A549 (cell line): ENCODE data around the gene TSTD1. TPM values are rescaled to one million over a fixed set of nuclear protein-coding genes. Genes with fewer than 3 reads are reported as not detected.
"Not testable (repeated sequence)": the region's sequence is repeated elsewhere in the genome, so short reads cannot be mapped to it uniquely, and the experiment has no call there.

Experiments
- ATAC-seq, 2 experiments: fragments of 200-7000 bp in 1 of 2; fragments of >200 bp in 1 of 2; cut with Nextera tagmentation in 1 of 2; cut with Tn5 transposase in 1 of 2; 3 replicates each; pipeline versions ENCODE4 v1.8.0 to v1.9.1; 2018 to 2020; ENCODE audit warnings: mild to moderate bottlenecking in 1 of 2, moderate library complexity in 1 of 2
- CTCF ChIA-PET: fragments of 300-600 bp; sonication (Branson Sonifier 250); formaldehyde crosslinking; extraction: SDS; loops from one replicate; lab custom pipeline; 2021; ENCODE audit warnings: antibody characterized with exemption, inconsistent platforms; lab: Yijun Ruan, JAX
- POLR2A ChIA-PET: fragments of 350-600 bp; formaldehyde crosslinking; extraction: SDS; loops from one replicate; lab custom pipeline; 2021; ENCODE audit warnings: antibody characterized with exemption, inconsistent platforms; lab: Yijun Ruan, JAX
- DNase-seq, 2 experiments: peaks; one replicate each; pipeline versions ENCODE4 v3.0.0 to v3.0.0-alpha.2; 2011 to 2016; ENCODE audit warnings: low read depth in 1 of 2, low spot score in 1 of 2
- FAIRE-seq: peaks from 2 replicates; lab custom pipeline; 2011; peaks lifted over from hg19 to GRCh38; lab: Jason Lieb, UNC
- H3K27ac ChIP-seq, 2 experiments: fragments of >200 bp; sonication (Bioruptor Twin); formaldehyde crosslinking; 3 replicates each; pipeline ENCODE4 v1.5.1; 2016 to 2017
- H3K4me1 ChIP-seq: fragments of >200 bp; sonication (Bioruptor Twin); formaldehyde crosslinking; 3 replicates; pipeline ENCODE4 v1.6.1; 2016
- H3K4me2 ChIP-seq: fragments of >200 bp; sonication (Bioruptor Twin); formaldehyde crosslinking; 3 replicates; pipeline ENCODE4 v1.6.1; 2016
- H3K4me3 ChIP-seq: fragments of >200 bp; sonication (Bioruptor Twin); formaldehyde crosslinking; 3 replicates; pipeline ENCODE4 v1.5.1; 2016
- H3K9me3 ChIP-seq: fragments of >200 bp; sonication (Bioruptor Twin); formaldehyde crosslinking; 3 replicates; pipeline ENCODE4 v1.6.1; 2016
- BHLHE40 ChIP-seq: IDR thresholded peaks from 2 replicates; pipeline ENCODE4 v1.6.1; 2012; ENCODE audit warnings: low read depth, low read length, inconsistent platforms
- CBX2 ChIP-seq: fragments of 200-600 bp; sonication (generic); IDR thresholded peaks from 2 replicates; pipeline ENCODE4 v1.6.1; 2016; ENCODE audit warnings: low read depth, mild to moderate bottlenecking, borderline replicate concordance
- EHMT2 ChIP-seq: fragments of 200-600 bp; sonication (generic); IDR thresholded peaks from 2 replicates; pipeline ENCODE4 v1.6.1; 2016; ENCODE audit warnings: antibody characterized with exemption, low read depth, mild to moderate bottlenecking, moderate library complexity
- HDAC2 ChIP-seq: fragments of 200-600 bp; sonication (generic); IDR thresholded peaks from 2 replicates; pipeline ENCODE4 v1.6.1; 2016
- HEYL ChIP-seq: fragments of 250-450 bp; sonication (Bioruptor Pico); IDR thresholded peaks from 2 replicates; pipeline ENCODE4 v1.8.0; 2021; ENCODE audit warnings: mild to moderate bottlenecking, moderate library complexity
- JUNB ChIP-seq: fragments of >200 bp; sonication (Bioruptor Twin); formaldehyde crosslinking; IDR thresholded peaks from 2 replicates; pipeline ENCODE4 v1.6.1; 2016
- NPAS2 ChIP-seq: fragments of 250-450 bp; sonication (Bioruptor Pico); IDR thresholded peaks from 2 replicates; pipeline ENCODE4 v1.8.0; 2022; ENCODE audit warnings: mild to moderate bottlenecking, moderate library complexity, borderline replicate concordance
- POLR2AphosphoS2 ChIP-seq: conservative IDR thresholded peaks from 2 replicates; pipeline ENCODE4 v1.6.1; 2012; ENCODE audit warnings: low read length, improper control_type of control experiment, inconsistent platforms
- RAD21 ChIP-seq, 2 experiments: fragments of >200 bp in 1 of 2; sonication (Bioruptor Twin) in 1 of 2; formaldehyde crosslinking in 1 of 2; IDR thresholded peaks in 1 of 2; conservative IDR thresholded peaks in 1 of 2; 2 replicates in 1 of 2; 3 replicates in 1 of 2; pipeline ENCODE4 v1.6.1; 2012 to 2018; ENCODE audit warnings: inconsistent platforms in 1 of 2
- TP53 ChIP-seq: fragments of 250-450 bp; sonication (Bioruptor Pico); IDR thresholded peaks from 2 replicates; pipeline ENCODE4 v1.5.0; 2021; ENCODE audit warnings: mild to moderate bottlenecking, moderate library complexity
- USF2 ChIP-seq: fragments of 450-650 bp; IDR thresholded peaks from 2 replicates; pipeline ENCODE4 v1.6.1; 2014; ENCODE audit warnings: antibody characterized with exemption
- ZFP36 ChIP-seq: fragments of 450-650 bp; IDR thresholded peaks from 2 replicates; pipeline ENCODE4 v1.6.1; 2014; ENCODE audit warnings: borderline replicate concordance; ENCODE audit not compliant: partially characterized antibody
- WGBS: methylation state at CpG from one replicate; pipeline ENCODE4 v1.1.6; 2017; ENCODE audit errors: missing lambda C conversion rate; 5-methylcytosine and 5-hydroxymethylcytosine counted together
- polyA plus RNA-seq, 4 experiments: library from polyadenylated mRNA; depleted of rRNA in 3 of 4; stranded (reverse); fragments of >200 nt; fragmentation: RNase III in 1 of 4; extraction: RNeasy Plus Mini Kit Qiagen cat#74134 plus additional on column Dnase treatment in 1 of 4; gene quantifications; 2 replicates in 3 of 4; 3 replicates in 1 of 4; pipeline ENCODE4 v1.2.3, GENCODE V29; 2011 to 2017
- TF ChIP-seq, protein P1 (sequence below): fragments of 250-450 bp; sonication (Bioruptor Pico); IDR thresholded peaks from 2 replicates; pipeline ENCODE4 v1.5.0; 2021; ENCODE audit warnings: mild to moderate bottlenecking, moderate library complexity, borderline replicate concordance
- TF ChIP-seq, protein P2 (sequence below): fragments of >200 bp; sonication (Bioruptor Twin); formaldehyde crosslinking; IDR thresholded peaks from 3 replicates; pipeline ENCODE4 v1.5.1; 2016
- TF ChIP-seq, protein P3 (sequence below): fragments of 250-450 bp; sonication (Bioruptor Pico); IDR thresholded peaks from 2 replicates; pipeline ENCODE4 v1.5.0; 2020; ENCODE audit warnings: low read depth, mild to moderate bottlenecking, moderate library complexity

The TSTD1 gene
- polyA plus RNA-seq, 2 of the 4 experiments (the other 2 are of a cell fraction), result 0.17 TPM; not detected in 1

DNA sequence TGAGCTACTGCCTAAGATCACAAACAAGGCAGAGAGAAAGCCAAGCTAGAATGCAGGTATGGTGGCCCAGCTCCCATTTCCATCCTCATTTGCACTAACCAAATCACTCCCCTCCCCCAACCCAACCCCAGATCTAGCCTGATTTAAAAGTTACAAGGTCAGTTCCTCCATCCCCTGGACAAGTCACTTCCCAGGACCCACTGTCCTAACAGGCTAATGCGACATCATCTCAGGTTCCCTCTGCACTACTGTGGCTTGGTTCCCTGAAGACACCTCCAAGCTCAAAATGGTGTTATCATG is 20.2 kb downstream of the TSTD1 start (continued):
- TF ChIP-seq USF2 (no peak), POLR2AphosphoS2 (no peak)

DNA sequence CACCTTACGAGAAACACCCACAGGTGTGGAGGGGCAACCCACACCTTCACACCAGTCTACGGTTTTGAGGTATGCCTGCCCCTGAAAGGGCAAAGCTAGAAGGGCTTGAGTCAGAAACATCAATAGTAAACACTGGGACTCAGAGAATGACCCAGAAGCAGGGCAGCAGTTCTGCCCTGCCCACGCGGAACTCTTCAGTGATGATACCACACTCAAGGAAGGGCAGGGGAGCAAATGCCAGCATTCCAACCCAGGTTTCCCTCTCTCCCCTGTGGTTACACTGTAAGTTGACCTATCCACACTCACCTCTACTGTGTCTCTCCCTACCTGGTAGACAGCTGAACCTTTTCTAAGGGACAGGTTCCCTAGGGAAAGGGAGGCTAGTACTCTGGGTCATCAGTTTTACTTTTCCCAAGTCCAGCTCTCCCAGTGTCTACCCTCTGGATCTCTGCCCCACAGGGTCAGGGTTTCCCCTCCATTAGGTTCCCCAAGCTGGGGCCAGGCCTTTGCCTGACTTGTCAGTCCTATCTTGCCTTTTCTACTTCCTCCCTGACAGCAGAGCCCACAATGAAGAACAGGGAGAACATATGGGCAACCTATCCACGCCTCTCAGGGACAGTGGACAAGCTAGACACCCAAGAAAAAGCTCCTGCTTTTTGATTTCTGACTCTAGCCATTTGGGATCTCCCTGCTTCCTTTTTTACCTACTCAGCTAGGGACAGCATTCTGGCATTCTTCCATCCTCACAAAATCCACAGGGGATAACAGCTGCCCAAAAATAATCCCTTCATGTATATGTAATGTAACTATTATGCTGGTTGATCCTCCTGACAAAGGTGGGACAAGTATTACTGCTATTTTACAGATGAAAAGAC is 20.8 kb downstream of the TSTD1 start:
- FAIRE-seq (no peak), ATAC-seq (no peak), DNase-seq (no peak)
- H3K4me1 ChIP-seq, result peaks cover 69% of the 10 kb centered on the region
- POLR2A ChIA-PET, result no interaction called here
- no peak overlapping the region for H3K4me3 ChIP-seq
- CTCF ChIA-PET, result interaction anchor here (0.8 to 2.1 kb wide), 12 partner anchors 15 to 183 kb away, joined by 3 to 10 read pairs (median 4); partner anchors contain the start of gene USF1
- peak overlapping the region; percentile 44 to 61; a peak in 4 of 6 replicates for H3K27ac ChIP-seq
- 74% methylated on average over 5 of the region's 5 CpGs for WGBS
- H3K9me3 ChIP-seq, result no peaks in the 10 kb centered on the region
- peak overlapping the region; percentile 94; the same call in 2 of the 3 replicates for H3K4me2 ChIP-seq
- TF ChIP-seq HDAC2, result no peak
- TF ChIP-seq, protein P1, sequence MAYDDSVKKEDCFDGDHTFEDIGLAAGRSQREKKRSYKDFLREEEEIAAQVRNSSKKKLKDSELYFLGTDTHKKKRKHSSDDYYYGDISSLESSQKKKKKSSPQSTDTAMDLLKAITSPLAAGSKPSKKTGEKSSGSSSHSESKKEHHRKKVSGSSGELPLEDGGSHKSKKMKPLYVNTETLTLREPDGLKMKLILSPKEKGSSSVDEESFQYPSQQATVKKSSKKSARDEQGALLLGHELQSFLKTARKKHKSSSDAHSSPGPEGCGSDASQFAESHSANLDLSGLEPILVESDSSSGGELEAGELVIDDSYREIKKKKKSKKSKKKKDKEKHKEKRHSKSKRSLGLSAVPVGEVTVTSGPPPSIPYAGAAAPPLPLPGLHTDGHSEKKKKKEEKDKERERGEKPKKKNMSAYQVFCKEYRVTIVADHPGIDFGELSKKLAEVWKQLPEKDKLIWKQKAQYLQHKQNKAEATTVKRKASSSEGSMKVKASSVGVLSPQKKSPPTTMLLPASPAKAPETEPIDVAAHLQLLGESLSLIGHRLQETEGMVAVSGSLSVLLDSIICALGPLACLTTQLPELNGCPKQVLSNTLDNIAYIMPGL, result no peak
- TF ChIP-seq, protein P2, sequence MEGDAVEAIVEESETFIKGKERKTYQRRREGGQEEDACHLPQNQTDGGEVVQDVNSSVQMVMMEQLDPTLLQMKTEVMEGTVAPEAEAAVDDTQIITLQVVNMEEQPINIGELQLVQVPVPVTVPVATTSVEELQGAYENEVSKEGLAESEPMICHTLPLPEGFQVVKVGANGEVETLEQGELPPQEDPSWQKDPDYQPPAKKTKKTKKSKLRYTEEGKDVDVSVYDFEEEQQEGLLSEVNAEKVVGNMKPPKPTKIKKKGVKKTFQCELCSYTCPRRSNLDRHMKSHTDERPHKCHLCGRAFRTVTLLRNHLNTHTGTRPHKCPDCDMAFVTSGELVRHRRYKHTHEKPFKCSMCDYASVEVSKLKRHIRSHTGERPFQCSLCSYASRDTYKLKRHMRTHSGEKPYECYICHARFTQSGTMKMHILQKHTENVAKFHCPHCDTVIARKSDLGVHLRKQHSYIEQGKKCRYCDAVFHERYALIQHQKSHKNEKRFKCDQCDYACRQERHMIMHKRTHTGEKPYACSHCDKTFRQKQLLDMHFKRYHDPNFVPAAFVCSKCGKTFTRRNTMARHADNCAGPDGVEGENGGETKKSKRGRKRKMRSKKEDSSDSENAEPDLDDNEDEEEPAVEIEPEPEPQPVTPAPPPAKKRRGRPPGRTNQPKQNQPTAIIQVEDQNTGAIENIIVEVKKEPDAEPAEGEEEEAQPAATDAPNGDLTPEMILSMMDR, result no peak
- TF ChIP-seq ZFP36, result no peak
- no peak for TF ChIP-seq RAD21 (conservative IDR thresholded peaks at IDR 0.05 in 1 of 2, IDR thresholded peaks at IDR 0.05 in 1 of 2)
- TF ChIP-seq EHMT2, result no peak
- TF ChIP-seq, protein P3, sequence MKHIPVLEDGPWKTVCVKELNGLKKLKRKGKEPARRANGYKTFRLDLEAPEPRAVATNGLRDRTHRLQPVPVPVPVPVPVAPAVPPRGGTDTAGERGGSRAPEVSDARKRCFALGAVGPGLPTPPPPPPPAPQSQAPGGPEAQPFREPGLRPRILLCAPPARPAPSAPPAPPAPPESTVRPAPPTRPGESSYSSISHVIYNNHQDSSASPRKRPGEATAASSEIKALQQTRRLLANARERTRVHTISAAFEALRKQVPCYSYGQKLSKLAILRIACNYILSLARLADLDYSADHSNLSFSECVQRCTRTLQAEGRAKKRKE (CRISPR knock-in tag), result no peak
- no peak for TF ChIP-seq TP53 (CRISPR knock-in tag)
- TF ChIP-seq BHLHE40, result no peak
- TF ChIP-seq CBX2, result no peak
- TF ChIP-seq HEYL (CRISPR knock-in tag), result no peak
- TF ChIP-seq NPAS2 (CRISPR knock-in tag), result no peak
- TF ChIP-seq JUNB, result no peak

DNA sequence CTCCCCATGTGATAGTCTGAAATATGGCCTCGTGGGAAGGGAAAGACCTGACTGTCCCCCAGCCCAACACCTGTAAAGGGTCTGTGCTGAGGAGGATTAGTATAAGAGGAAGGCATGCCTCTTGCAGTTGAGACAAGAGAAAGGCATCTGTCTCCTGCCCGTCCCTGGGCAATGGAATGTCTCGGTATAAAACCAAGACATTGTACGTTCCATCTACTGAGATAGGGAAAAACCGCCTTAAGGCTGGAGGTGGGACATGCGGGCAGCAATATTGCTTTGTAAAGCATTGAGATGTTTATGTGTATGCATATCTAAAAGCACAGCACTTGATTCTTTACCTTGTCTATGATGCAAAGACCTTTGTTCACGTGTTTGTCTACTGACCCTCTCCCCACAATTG is 21.6 kb downstream of the TSTD1 start:
- FAIRE-seq, H3K4me3 ChIP-seq, DNase-seq, H3K9me3 ChIP-seq, POLR2A ChIA-PET, ATAC-seq: not testable (repeated sequence)
- H3K4me1 ChIP-seq, result peaks cover 71% of the 10 kb centered on the region
- peak overlapping the region; percentile 94 for H3K4me2 ChIP-seq
- CTCF ChIA-PET, result interaction anchor here (1.3 kb wide), 1 partner anchor 15 kb away, joined by 4 read pairs; no protein-coding TSS in a partner anchor
- 59% methylated on average over 7 of the region's 7 CpGs for WGBS
- peak overlapping the region; percentile 44 to 61; a peak in 4 of 6 replicates for H3K27ac ChIP-seq
